Measurements from ENCODE around the gene MLXIP. TPM values are rescaled to one million over a fixed set of nuclear protein-coding genes. Genes with fewer than 3 reads are reported as not detected.

MLXIP gene
- total and polyA plus RNA-seq, 2 experiments from 2014 or later, result 6.4 to 7.4 TPM

DNA sequence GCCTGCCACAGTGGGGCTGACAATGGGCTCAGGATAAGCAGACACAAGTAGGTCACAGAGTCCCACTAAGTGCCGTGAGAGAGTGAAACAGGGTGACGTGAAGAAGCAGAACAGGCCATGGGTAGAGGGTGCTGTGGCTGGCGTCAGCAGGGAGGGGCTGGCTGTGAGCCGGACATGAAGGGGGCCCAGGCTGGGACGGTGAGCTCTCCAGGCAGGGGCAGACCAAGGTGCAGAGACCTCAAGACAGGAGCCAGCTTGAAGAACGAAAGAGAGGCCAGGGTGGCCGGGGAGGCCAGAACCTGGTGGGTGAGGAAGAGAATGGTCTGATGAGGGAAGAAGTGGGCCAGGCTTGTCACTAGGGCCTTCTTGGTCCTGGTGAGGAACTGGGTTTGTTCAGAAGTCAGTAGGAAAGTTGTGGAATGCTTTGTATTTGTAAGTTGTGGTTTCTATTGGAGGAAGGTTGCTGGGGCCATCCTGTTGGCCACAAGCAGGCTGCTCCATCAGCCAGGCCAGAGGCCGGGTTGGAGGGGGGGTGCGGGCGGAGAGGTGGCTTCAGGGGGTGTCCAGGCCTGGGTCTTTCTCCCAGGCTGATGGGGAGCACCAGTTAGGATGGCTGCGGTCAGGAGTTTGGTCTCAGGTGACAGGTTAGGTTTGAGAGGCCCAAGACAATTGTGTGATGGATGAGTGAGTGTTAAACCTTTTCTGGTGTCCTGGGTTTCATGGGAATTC is 21.4 kb upstream of the MLXIP start:
- Histone ChIP-seq H4K20me1 (ENCODE audit: insufficient read depth) (no peaks in the 10 kb centered on the region), H3K4me3 (no peak overlapping the region), H3K27me3 (replicated peaks; ENCODE audit: insufficient read depth) (no peaks in the 10 kb centered on the region), H3K4me2 (ENCODE audit: unreplicated experiment) (no peak overlapping the region), H3K9me3 (ENCODE audit: low read depth) (no peaks in the 10 kb centered on the region), H3K36me3 (ENCODE audit: low read depth) (no peaks in the 10 kb centered on the region), H3K9me2 (ENCODE audit: insufficient read depth) (no peaks in the 10 kb centered on the region), H3K4me1 (ENCODE audit: insufficient read depth) (no peaks in the 10 kb centered on the region), H3K79me2 (ENCODE audit: insufficient read depth) (no peaks in the 10 kb centered on the region), H3K27ac (no peak overlapping the region), H2AFZ (no peak overlapping the region), H3F3A (ENCODE audit: insufficient read depth) (no peaks in the 10 kb centered on the region), H3K9ac (no peak overlapping the region)
- no peak for DNase-seq
- TF ChIP-seq EZH2 (IDR thresholded peaks at IDR 0.05; ENCODE audit: insufficient read depth, poor library complexity, severe bottlenecking) (no peak), EZH2phosphoT487 (IDR thresholded peaks at IDR 0.05; ENCODE audit: insufficient read depth, low read depth) (no peak)
- in situ Hi-C loops (cut with MboI), result no loop called here
- WGBS, 2 experiments (ENCODE audit: low coverage in 1 of 2, low lambda C conversion rate in 2 of 2, missing lambda C conversion rate in 2 of 2), result 98% methylated on average over 11 of the region's 11 CpGs

- in situ Hi-C loops (cut with MboI), result no loop called here
- no peak overlapping the region for H3K9ac ChIP-seq
- DNase-seq, result no peak
- H3K4me1 ChIP-seq (ENCODE audit: insufficient read depth), result 0 out of 2 replicates have a peak, but pooled peaks cover 2% of the 10 kb centered on the region
- H3K27me3 ChIP-seq (replicated peaks; ENCODE audit: insufficient read depth), result no peaks in the 10 kb centered on the region
- no peaks in the 10 kb centered on the region for H3K9me2 ChIP-seq (ENCODE audit: insufficient read depth)
- no peak overlapping the region for H3K4me3 ChIP-seq
- no peak overlapping the region for H3K4me2 ChIP-seq (ENCODE audit: unreplicated experiment)
- TF ChIP-seq EZH2 (IDR thresholded peaks at IDR 0.05; ENCODE audit: insufficient read depth, poor library complexity, severe bottlenecking) (no peak), EZH2phosphoT487 (IDR thresholded peaks at IDR 0.05; ENCODE audit: insufficient read depth, low read depth) (no peak)
- H3K36me3 ChIP-seq (ENCODE audit: low read depth), result no peaks in the 10 kb centered on the region
- no peak overlapping the region for H2AFZ ChIP-seq
- no peak overlapping the region for H3K27ac ChIP-seq
- H4K20me1 ChIP-seq (ENCODE audit: insufficient read depth), result no peaks in the 10 kb centered on the region
- H3K79me2 ChIP-seq (ENCODE audit: insufficient read depth), result no peaks in the 10 kb centered on the region
- H3K9me3 ChIP-seq (ENCODE audit: low read depth), result no peaks in the 10 kb centered on the region
- no peaks in the 10 kb centered on the region for H3F3A ChIP-seq (ENCODE audit: insufficient read depth)
- 93 to 94% methylated on average over 3 of the region's 3 CpGs for WGBS, 2 experiments (ENCODE audit: low coverage in 1 of 2, low lambda C conversion rate in 2 of 2, missing lambda C conversion rate in 2 of 2)
Observed at GRCh38 chr12:122057769-122058168, 20.8 kb upstream of the MLXIP start.

- no peak overlapping the region for H3K4me3 ChIP-seq
- no peaks in the 10 kb centered on the region for H4K20me1 ChIP-seq (ENCODE audit: insufficient read depth)
- H3K27me3 ChIP-seq (replicated peaks; ENCODE audit: insufficient read depth), result no peaks in the 10 kb centered on the region
- no peak overlapping the region for H3K9ac ChIP-seq
- no peaks in the 10 kb centered on the region for H3K36me3 ChIP-seq (ENCODE audit: low read depth)
- TF ChIP-seq EZH2phosphoT487 (IDR thresholded peaks at IDR 0.05; ENCODE audit: insufficient read depth, low read depth) (no peak), EZH2 (IDR thresholded peaks at IDR 0.05; ENCODE audit: insufficient read depth, poor library complexity, severe bottlenecking) (no peak)
- no peaks in the 10 kb centered on the region for H3K9me2 ChIP-seq (ENCODE audit: insufficient read depth)
- no peak overlapping the region for H3K4me2 ChIP-seq (ENCODE audit: unreplicated experiment)
- no peaks in the 10 kb centered on the region for H3K9me3 ChIP-seq (ENCODE audit: low read depth)
- H3K79me2 ChIP-seq (ENCODE audit: insufficient read depth), result no peaks in the 10 kb centered on the region
- no peak overlapping the region for H2AFZ ChIP-seq
- H3K27ac ChIP-seq, result no peak overlapping the region
- WGBS, 2 experiments (ENCODE audit: low coverage in 1 of 2, low lambda C conversion rate in 2 of 2, missing lambda C conversion rate in 2 of 2), result 97 to 98% methylated on average over 11 of the region's 11 CpGs
- peaks cover 10% of the 10 kb centered on the region; the same call in 1 of the 2 replicates for H3K4me1 ChIP-seq (ENCODE audit: insufficient read depth)
- DNase-seq, result no peak
- in situ Hi-C loops (cut with MboI), result no loop called here
- H3F3A ChIP-seq (ENCODE audit: insufficient read depth), result no peaks in the 10 kb centered on the region
Observed at GRCh38 chr12:122058549-122059149, 19.9 kb upstream of the MLXIP start.

- H3K4me1 ChIP-seq (ENCODE audit: insufficient read depth), result peaks cover 11% of the 10 kb centered on the region; the same call in 1 of the 2 replicates
- no peak for DNase-seq
- no peak overlapping the region for H3K4me2 ChIP-seq (ENCODE audit: unreplicated experiment)
- 96 to 97% methylated on average over 27 to 28 of the region's 28 CpGs for WGBS, 2 experiments (ENCODE audit: low coverage in 1 of 2, low lambda C conversion rate in 2 of 2, missing lambda C conversion rate in 2 of 2)
- no peak overlapping the region for H3K9ac ChIP-seq
- H4K20me1 ChIP-seq (ENCODE audit: insufficient read depth), result no peaks in the 10 kb centered on the region
- H3K36me3 ChIP-seq (ENCODE audit: low read depth), result no peaks in the 10 kb centered on the region
- no peaks in the 10 kb centered on the region for H3K27me3 ChIP-seq (replicated peaks; ENCODE audit: insufficient read depth)
- no peaks in the 10 kb centered on the region for H3K79me2 ChIP-seq (ENCODE audit: insufficient read depth)
- TF ChIP-seq EZH2 (IDR thresholded peaks at IDR 0.05; ENCODE audit: insufficient read depth, poor library complexity, severe bottlenecking) (no peak), EZH2phosphoT487 (IDR thresholded peaks at IDR 0.05; ENCODE audit: insufficient read depth, low read depth) (no peak)
- H3K9me2 ChIP-seq (ENCODE audit: insufficient read depth), result no peaks in the 10 kb centered on the region
- no peaks in the 10 kb centered on the region; the same call in 1 of the 2 replicates for H3F3A ChIP-seq (ENCODE audit: insufficient read depth)
- H3K27ac ChIP-seq, result no peak overlapping the region
- no peak overlapping the region for H3K4me3 ChIP-seq
- no peaks in the 10 kb centered on the region for H3K9me3 ChIP-seq (ENCODE audit: low read depth)
- no peak overlapping the region for H2AFZ ChIP-seq
- in situ Hi-C loops (cut with MboI), result no loop called here
Observed at GRCh38 chr12:122059203-122059960, 19.2 kb upstream of the MLXIP start.

Measured in GM23248 (cell line).